ENCODE results near the gene GLIS1. TPM values are rescaled to one million over a fixed set of nuclear protein-coding genes. Genes with fewer than 3 reads are reported as not detected.

The GLIS1 gene
- total and polyA plus RNA-seq, 2 experiments from 2014 or later: 0.26 to 0.31 TPM

DNA sequence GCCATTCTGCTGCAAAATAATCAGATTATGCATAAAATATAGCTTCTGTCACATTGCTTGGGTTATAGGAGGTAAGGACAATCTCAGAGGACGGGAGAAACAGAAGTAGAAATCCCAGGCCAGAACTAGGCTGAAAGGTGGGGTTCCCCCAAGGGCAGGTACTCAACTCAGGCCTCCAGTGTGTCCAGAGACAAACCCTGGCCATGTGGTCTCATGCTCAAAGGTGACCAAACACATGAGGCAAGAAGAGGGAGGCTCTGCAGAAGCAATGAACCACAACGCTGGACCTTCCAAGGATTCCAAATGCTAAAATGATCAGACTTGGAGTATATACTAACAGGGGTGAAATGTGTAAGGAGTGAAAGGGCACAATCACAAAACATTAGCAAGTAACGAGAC, 176.0 kb downstream of the GLIS1 start:
- Histone ChIP-seq H3K27me3 (ENCODE audit: insufficient read depth) (no peaks in the 10 kb centered on the region), H3K4me1 (ENCODE audit: insufficient read depth) (no peaks in the 10 kb centered on the region), H3K36me3 (ENCODE audit: insufficient read depth) (no peaks in the 10 kb centered on the region), H4K20me1 (replicated peaks; ENCODE audit: insufficient read depth) (no peaks in the 10 kb centered on the region), H3K4me3 (no peak overlapping the region), H3K4me2 (no peak overlapping the region), H2AFZ (no peak overlapping the region), H3K27ac (ENCODE audit: low read depth) (no peak overlapping the region), H3F3A (replicated peaks; ENCODE audit: low read depth) (no peaks in the 10 kb centered on the region), H3K79me2 (replicated peaks; ENCODE audit: insufficient read depth) (no peaks in the 10 kb centered on the region), H3K9me2 (ENCODE audit: insufficient read depth) (no peaks in the 10 kb centered on the region)
- no peak for ATAC-seq
- peaks cover 7% of the 10 kb centered on the region for H3K36me3 Mint-ChIP-seq (ENCODE audit: low read depth)
- peaks cover 13% of the 10 kb centered on the region for H3K9me3 Mint-ChIP-seq
- DNase-seq (ENCODE audit: low spot score): no peak
- peaks cover 4% of the 10 kb centered on the region for H3K4me1 Mint-ChIP-seq
- no peak overlapping the region for H3K4me3 Mint-ChIP-seq
- H3K27ac Mint-ChIP-seq: no peak overlapping the region
- H3K27me3 Mint-ChIP-seq (ENCODE audit: insufficient read depth, low read depth, poor library complexity): peaks cover 10% of the 10 kb centered on the region
- TF ChIP-seq EZH2phosphoT487 (IDR thresholded peaks at IDR 0.05; ENCODE audit: unreplicated experiment) (no peak), EZH2 (IDR thresholded peaks at IDR 0.05; ENCODE audit: low read depth, unreplicated experiment) (no peak), NANOG (IDR thresholded peaks at IDR 0.05; ENCODE audit: borderline replicate concordance) (no peak), ZNF331 (CRISPR knock-in tag; IDR thresholded peaks at IDR 0.05; ENCODE audit: low read depth) (no peak), STAT1 (IDR thresholded peaks at IDR 0.05; ENCODE audit: unreplicated experiment) (no peak), JUNB (IDR thresholded peaks at IDR 0.05; ENCODE audit: unreplicated experiment) (no peak), POLR2AphosphoS5 (IDR thresholded peaks at IDR 0.05; ENCODE audit: low read depth) (no peak), CREB1 (CRISPR knock-in tag; IDR thresholded peaks at IDR 0.05; ENCODE audit: low read depth) (no peak), REST (IDR thresholded peaks at IDR 0.05; ENCODE audit: unreplicated experiment) (no peak), ZNF114 (CRISPR knock-in tag; IDR thresholded peaks at IDR 0.05) (no peak)
- TF ChIP-seq, protein P1, sequence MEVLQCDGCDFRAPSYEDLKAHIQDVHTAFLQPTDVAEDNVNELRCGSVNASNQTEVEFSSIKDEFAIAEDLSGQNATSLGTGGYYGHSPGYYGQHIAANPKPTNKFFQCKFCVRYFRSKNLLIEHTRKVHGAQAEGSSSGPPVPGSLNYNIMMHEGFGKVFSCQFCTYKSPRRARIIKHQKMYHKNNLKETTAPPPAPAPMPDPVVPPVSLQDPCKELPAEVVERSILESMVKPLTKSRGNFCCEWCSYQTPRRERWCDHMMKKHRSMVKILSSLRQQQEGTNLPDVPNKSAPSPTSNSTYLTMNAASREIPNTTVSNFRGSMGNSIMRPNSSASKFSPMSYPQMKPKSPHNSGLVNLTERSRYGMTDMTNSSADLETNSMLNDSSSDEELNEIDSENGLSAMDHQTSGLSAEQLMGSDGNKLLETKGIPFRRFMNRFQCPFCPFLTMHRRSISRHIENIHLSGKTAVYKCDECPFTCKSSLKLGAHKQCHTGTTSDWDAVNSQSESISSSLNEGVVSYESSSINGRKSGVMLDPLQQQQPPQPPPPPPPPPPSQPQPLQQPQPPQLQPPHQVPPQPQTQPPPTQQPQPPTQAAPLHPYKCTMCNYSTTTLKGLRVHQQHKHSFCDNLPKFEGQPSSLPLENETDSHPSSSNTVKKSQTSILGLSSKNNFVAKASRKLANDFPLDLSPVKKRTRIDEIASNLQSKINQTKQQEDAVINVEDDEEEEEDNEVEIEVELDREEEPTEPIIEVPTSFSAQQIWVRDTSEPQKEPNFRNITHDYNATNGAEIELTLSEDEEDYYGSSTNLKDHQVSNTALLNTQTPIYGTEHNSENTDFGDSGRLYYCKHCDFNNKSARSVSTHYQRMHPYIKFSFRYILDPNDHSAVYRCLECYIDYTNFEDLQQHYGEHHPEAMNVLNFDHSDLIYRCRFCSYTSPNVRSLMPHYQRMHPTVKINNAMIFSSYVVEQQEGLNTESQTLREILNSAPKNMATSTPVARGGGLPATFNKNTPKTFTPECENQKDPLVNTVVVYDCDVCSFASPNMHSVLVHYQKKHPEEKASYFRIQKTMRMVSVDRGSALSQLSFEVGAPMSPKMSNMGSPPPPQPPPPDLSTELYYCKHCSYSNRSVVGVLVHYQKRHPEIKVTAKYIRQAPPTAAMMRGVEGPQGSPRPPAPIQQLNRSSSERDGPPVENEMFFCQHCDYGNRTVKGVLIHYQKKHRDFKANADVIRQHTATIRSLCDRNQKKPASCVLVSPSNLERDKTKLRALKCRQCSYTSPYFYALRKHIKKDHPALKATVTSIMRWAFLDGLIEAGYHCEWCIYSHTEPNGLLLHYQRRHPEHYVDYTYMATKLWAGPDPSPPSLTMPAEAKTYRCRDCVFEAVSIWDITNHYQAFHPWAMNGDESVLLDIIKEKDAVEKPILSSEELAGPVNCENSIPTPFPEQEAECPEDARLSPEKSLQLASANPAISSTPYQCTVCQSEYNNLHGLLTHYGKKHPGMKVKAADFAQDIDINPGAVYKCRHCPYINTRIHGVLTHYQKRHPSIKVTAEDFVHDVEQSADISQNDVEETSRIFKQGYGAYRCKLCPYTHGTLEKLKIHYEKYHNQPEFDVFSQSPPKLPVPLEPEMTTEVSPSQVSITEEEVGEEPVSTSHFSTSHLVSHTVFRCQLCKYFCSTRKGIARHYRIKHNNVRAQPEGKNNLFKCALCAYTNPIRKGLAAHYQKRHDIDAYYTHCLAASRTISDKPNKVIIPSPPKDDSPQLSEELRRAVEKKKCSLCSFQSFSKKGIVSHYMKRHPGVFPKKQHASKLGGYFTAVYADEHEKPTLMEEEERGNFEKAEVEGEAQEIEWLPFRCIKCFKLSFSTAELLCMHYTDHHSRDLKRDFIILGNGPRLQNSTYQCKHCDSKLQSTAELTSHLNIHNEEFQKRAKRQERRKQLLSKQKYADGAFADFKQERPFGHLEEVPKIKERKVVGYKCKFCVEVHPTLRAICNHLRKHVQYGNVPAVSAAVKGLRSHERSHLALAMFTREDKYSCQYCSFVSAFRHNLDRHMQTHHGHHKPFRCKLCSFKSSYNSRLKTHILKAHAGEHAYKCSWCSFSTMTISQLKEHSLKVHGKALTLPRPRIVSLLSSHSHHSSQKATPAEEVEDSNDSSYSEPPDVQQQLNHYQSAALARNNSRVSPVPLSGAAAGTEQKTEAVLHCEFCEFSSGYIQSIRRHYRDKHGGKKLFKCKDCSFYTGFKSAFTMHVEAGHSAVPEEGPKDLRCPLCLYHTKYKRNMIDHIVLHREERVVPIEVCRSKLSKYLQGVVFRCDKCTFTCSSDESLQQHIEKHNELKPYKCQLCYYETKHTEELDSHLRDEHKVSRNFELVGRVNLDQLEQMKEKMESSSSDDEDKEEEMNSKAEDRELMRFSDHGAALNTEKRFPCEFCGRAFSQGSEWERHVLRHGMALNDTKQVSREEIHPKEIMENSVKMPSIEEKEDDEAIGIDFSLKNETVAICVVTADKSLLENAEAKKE (CRISPR knock-in tag; IDR thresholded peaks at IDR 0.05): no peak
- TF ChIP-seq, protein P2, sequence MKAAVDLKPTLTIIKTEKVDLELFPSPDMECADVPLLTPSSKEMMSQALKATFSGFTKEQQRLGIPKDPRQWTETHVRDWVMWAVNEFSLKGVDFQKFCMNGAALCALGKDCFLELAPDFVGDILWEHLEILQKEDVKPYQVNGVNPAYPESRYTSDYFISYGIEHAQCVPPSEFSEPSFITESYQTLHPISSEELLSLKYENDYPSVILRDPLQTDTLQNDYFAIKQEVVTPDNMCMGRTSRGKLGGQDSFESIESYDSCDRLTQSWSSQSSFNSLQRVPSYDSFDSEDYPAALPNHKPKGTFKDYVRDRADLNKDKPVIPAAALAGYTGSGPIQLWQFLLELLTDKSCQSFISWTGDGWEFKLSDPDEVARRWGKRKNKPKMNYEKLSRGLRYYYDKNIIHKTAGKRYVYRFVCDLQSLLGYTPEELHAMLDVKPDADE (IDR thresholded peaks at IDR 0.05): no peak
- TF ChIP-seq, protein P3, sequence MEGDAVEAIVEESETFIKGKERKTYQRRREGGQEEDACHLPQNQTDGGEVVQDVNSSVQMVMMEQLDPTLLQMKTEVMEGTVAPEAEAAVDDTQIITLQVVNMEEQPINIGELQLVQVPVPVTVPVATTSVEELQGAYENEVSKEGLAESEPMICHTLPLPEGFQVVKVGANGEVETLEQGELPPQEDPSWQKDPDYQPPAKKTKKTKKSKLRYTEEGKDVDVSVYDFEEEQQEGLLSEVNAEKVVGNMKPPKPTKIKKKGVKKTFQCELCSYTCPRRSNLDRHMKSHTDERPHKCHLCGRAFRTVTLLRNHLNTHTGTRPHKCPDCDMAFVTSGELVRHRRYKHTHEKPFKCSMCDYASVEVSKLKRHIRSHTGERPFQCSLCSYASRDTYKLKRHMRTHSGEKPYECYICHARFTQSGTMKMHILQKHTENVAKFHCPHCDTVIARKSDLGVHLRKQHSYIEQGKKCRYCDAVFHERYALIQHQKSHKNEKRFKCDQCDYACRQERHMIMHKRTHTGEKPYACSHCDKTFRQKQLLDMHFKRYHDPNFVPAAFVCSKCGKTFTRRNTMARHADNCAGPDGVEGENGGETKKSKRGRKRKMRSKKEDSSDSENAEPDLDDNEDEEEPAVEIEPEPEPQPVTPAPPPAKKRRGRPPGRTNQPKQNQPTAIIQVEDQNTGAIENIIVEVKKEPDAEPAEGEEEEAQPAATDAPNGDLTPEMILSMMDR (conservative IDR thresholded peaks at IDR 0.05; ENCODE audit: low read depth in 2 of 2): no peak

Data from GM23338 (cell line).